Stimulated activated CD4-positive, alpha-beta T cell treated with anti-CD3 and anti-CD28 coated beads, TNF-alpha, amount 100 ng/mL, for 4 hours (primary cell): ENCODE measurements around the gene CDC14A.
A peak's percentile ranks its signal among the peaks of the same experiment; 100 is the strongest.

ENCODE experiments used
- DNase-seq, 3 experiments: peaks; one replicate each; pipeline ENCODE4 v3.0.0-alpha.2; 2020; ENCODE audit warnings: low read depth in 3 of 3

The CDC14A gene

DNA sequence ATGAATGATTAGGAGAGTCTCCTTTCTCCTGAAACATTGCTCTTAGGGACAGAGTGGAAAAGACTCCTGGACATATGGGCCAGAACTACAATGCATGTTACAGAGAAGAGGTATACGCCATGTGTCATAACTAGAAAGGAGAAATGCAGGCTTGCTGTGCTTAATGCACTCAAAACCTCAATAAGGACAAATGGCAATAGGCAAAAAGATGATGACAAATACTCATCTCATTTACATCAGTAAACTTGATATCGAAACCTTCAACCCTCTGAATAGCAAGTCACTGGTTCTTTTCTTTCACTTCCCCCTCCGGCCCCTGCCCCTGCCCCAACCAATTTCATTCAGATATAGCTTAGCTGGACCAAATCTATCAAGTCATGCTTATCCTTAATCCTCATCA lies 183.7 kb downstream of the CDC14A start:
- no peak for DNase-seq

DNA sequence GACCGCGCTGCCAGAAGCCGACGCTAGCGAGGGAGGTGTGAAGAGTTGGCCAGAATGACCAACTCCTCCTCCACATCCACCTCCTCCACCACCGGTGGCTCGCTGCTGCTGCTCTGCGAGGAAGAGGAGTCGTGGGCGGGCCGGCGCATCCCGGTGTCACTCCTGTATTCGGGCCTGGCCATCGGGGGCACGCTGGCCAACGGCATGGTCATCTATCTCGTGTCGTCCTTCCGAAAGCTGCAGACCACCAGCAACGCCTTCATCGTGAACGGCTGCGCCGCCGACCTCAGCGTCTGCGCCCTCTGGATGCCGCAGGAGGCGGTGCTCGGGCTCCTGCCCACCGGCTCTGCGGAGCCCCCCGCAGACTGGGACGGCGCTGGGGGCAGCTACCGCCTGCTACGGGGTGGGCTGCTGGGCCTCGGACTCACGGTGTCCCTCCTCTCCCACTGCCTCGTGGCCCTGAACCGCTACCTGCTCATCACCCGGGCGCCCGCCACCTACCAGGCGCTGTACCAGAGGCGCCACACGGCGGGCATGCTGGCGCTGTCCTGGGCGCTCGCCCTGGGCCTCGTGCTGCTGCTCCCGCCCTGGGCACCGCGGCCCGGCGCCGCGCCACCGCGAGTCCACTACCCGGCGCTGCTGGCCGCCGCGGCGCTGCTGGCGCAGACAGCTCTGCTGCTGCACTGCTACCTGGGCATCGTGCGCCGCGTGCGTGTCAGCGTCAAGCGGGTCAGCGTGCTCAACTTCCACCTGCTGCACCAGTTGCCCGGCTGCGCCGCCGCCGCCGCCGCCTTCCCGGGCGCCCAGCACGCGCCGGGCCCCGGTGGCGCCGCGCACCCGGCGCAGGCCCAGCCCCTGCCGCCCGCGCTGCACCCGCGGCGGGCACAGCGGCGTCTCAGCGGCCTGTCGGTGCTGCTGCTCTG lies 186.9 kb downstream of the CDC14A start:
- DNase-seq, result peak in 1 of 3 experiments; percentile 25

GRCh38 chr1:100539836-100540536 lies 187.7 kb downstream of the CDC14A start:
- DNase-seq, result peak in 1 of 3 experiments; percentile 24

GRCh38 chr1:100542285-100542684 lies 190.0 kb downstream of the CDC14A start:
- DNase-seq, result no peak

DNA sequence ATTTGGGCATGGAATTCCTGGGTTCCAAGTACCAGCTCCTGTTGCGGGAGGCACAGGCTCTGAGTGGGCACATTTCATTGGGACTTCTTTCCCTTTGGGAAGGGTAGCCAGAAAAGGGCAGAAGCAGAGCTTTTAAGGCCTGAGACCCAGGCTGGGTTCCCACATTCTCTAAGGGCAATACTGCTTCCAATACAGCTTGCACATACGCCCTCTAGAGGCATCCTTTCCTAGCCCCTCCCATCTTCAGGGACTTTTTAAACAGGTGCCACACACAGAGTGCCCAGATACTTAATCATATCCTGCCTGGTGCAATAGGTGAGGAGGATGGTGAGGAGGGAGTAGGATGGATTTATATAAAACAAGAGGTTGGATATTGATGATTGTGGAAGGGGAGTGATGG lies 191.3 kb downstream of the CDC14A start:
- no peak for DNase-seq

GRCh38 chr1:100544791-100545190 lies 192.5 kb downstream of the CDC14A start:
- DNase-seq, result no peak

DNA sequence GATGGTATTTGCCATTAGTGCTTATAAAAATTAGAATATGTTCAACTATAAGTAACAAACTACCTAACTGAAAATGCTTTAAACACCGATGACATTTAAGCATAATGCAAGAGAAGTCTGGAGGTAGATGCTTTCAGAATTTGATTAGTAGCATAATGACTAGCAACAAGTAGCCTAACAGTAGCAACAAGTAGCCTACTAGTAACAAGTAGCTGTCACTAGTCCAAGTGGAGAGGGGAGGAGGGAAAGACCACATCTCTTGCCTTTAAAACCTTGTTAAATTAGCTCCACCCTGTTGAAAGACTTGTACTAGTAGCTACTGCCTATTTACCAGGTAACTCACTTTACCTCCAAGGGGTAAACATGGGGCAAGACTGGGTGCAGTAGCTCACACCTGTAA lies 193.5 kb downstream of the CDC14A start:
- DNase-seq, result no peak

DNA sequence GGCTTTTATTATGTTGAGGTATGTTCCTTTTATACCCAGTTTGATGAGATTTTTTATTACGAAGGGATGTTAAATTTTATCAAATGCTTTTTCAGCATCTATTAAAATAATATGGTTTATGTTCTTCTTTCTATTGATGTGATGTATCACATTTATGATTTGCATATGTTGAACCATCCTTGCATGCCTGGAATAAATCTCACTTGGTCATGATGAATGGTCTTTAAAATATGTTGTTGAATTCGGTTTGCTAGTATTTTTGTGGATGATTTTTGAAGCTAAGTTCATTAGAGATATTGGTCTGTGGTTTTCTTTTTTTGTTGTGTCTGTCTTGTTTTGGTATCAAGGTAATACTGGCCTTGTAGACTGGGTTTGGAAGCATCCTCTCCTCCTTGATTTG lies 199.7 kb downstream of the CDC14A start:
- no peak for DNase-seq

DNA sequence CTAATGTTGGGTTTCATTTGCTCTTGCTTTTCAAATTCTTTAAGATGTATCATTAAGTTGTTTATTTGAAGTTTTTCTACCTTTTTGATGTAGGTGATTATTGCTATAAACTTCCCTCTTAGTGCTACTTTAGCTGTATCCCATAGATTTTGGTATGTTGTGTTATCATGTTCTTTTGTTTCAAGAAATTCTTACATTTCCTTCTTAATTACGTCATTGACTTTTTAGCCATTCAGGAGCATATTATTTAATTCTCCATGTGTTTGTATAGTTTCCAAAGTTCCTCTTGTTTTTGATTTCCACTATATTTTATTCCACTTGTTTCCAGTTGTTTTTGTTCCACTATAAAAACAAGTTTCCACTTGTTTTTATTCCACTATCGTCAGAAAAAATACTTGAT lies 200.6 kb downstream of the CDC14A start:
- no peak for DNase-seq

- DNase-seq, result no peak
Observed at GRCh38 chr1:100556181-100556580, 203.9 kb downstream of the CDC14A start.

- no peak for DNase-seq
Observed at GRCh38 chr1:100556925-100557605, 204.8 kb downstream of the CDC14A start.

GRCh38 chr1:100557606-100557953 lies 205.3 kb downstream of the CDC14A start:
- no peak for DNase-seq

GRCh38 chr1:100565533-100565932 lies 213.2 kb downstream of the CDC14A start:
- no peak for DNase-seq

GRCh38 chr1:100565937-100566699 lies 213.8 kb downstream of the CDC14A start:
- DNase-seq, result no peak

- no peak for DNase-seq
Observed at GRCh38 chr1:100567062-100567461, 214.8 kb downstream of the CDC14A start.
